Ishikawa (cell line): Measurements from ENCODE around the gene OR52A1.

ENCODE experiments used
- CREB1 ChIP-seq: IDR thresholded peaks from 2 replicates; pipeline ENCODE4 v1.6.1; 2012; ENCODE audit warnings: low read depth
- EGR1 ChIP-seq: IDR thresholded peaks from 2 replicates; pipeline ENCODE4 v1.6.1; 2012
- EP300 ChIP-seq: IDR thresholded peaks from 2 replicates; pipeline ENCODE4 v1.6.1; 2012; ENCODE audit warnings: borderline replicate concordance
- FOXM1 ChIP-seq: IDR thresholded peaks from 2 replicates; pipeline ENCODE4 v1.6.1; 2012; ENCODE audit warnings: low read depth, borderline replicate concordance
- MAX ChIP-seq: IDR thresholded peaks from 2 replicates; pipeline ENCODE4 v1.6.1; 2012
- RAD21 ChIP-seq: IDR thresholded peaks from 2 replicates; pipeline ENCODE4 v1.6.1; 2012; ENCODE audit warnings: low read depth
- TAF1 ChIP-seq: IDR thresholded peaks from 2 replicates; pipeline ENCODE4 v1.6.1; 2012; ENCODE audit warnings: low read depth, mild to moderate bottlenecking
- TEAD4 ChIP-seq: IDR thresholded peaks from 2 replicates; pipeline ENCODE4 v1.6.1; 2012
- YY1 ChIP-seq: IDR thresholded peaks from 2 replicates; pipeline ENCODE4 v1.6.1; 2012; ENCODE audit warnings: low read depth
- TF ChIP-seq, protein P1 (sequence below): IDR thresholded peaks from 2 replicates; pipeline ENCODE4 v1.6.1; 2012; ENCODE audit warnings: low read depth, mild to moderate bottlenecking

DNA sequence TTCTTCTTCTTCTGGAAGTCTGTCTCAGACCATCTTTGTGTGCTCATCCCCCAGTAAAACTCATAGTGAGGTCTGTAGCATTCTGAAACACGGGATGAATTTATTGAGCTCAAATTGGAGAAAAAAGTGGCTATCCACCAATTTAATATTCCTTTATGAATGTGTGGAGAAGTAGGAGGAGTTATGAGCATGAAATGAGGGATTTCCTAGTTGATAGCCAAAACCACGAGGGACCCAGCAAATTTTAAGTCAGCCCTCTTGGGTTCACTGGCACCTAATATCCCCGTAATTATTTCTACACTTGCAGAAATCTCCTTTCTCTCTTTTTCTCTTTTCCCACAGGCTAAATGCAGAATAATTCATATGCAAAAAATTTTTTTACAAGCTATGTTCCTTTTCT is at the start of gene OR52A1:
- TF ChIP-seq, protein P1, sequence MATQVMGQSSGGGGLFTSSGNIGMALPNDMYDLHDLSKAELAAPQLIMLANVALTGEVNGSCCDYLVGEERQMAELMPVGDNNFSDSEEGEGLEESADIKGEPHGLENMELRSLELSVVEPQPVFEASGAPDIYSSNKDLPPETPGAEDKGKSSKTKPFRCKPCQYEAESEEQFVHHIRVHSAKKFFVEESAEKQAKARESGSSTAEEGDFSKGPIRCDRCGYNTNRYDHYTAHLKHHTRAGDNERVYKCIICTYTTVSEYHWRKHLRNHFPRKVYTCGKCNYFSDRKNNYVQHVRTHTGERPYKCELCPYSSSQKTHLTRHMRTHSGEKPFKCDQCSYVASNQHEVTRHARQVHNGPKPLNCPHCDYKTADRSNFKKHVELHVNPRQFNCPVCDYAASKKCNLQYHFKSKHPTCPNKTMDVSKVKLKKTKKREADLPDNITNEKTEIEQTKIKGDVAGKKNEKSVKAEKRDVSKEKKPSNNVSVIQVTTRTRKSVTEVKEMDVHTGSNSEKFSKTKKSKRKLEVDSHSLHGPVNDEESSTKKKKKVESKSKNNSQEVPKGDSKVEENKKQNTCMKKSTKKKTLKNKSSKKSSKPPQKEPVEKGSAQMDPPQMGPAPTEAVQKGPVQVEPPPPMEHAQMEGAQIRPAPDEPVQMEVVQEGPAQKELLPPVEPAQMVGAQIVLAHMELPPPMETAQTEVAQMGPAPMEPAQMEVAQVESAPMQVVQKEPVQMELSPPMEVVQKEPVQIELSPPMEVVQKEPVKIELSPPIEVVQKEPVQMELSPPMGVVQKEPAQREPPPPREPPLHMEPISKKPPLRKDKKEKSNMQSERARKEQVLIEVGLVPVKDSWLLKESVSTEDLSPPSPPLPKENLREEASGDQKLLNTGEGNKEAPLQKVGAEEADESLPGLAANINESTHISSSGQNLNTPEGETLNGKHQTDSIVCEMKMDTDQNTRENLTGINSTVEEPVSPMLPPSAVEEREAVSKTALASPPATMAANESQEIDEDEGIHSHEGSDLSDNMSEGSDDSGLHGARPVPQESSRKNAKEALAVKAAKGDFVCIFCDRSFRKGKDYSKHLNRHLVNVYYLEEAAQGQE, result no peak
- TF ChIP-seq RAD21 (no peak), EGR1 (no peak), FOXM1 (no peak), EP300 (no peak), CREB1 (no peak), YY1 (no peak), MAX (no peak), TEAD4 (no peak), TAF1 (no peak)
